ENCODE measurements around the gene SCG2.

Gene SCG2

GRCh38 chr2:223576873-223577272, 25.3 kb downstream of the SCG2 start:
- DNase-seq (ENCODE audit: low spot score), result peak; percentile 76

GRCh38 chr2:223570784-223571183, 31.4 kb downstream of the SCG2 start:
- no peak for DNase-seq (ENCODE audit: low spot score)

GRCh38 chr2:223566396-223566795, 35.8 kb downstream of the SCG2 start:
- DNase-seq (ENCODE audit: low spot score), result no peak

GRCh38 chr2:223563462-223563861, 38.7 kb downstream of the SCG2 start:
- DNase-seq (ENCODE audit: low spot score), result peak; percentile 75

DNA sequence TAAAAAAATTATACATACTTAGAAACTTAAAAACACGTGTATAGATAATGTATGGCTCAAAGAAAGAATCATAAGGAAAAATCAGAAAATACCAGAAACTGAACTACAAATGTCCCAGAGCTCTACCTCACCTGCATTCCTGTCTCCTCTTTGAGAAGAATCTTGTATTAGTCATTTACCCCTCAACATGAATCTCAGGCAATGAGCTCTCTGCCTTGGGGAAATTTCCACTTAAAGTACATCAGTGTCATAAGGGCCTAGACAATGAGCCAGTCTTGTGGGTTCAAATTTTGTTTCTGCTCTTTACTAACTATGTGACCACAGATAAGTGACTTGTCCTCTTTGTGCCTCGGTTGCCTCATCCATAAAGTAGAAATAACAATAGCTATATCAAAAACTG, 40.1 kb downstream of the SCG2 start:
- no peak for DNase-seq (ENCODE audit: low spot score)

DNA sequence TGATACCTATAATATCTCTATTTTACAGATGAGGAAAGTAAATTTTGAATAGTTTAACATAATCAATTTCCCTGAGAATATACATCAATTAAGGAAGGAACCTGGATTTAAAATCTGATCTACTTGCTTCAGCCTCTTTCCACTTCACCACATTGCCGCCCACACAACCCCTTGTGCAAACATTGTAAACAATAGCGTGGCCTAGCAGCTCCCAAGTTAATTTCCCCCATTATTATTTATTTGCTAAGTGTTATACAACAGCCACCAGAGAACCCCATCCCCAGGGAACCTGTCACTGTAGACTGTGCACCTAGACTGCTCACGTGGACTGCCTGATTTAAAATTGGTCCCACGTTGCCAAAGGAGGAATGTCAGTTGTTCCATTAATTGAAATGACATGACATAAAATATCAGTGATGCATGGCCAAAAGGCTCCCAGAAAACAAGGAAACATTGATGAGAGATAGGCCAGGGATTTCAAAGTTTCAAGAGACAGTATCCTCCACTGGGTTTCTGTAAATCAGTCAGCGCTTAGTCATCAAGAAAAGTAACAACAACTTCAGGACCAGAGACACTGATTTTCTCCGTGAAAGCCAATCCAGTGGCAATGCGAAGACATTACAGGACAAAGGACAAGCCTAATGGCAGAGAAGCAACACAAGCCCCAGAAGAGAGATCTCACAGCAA, 41.3 kb downstream of the SCG2 start:
- no peak for DNase-seq (ENCODE audit: low spot score)

GRCh38 chr2:223558970-223559369, 43.2 kb downstream of the SCG2 start:
- DNase-seq (ENCODE audit: low spot score), result no peak

DNA sequence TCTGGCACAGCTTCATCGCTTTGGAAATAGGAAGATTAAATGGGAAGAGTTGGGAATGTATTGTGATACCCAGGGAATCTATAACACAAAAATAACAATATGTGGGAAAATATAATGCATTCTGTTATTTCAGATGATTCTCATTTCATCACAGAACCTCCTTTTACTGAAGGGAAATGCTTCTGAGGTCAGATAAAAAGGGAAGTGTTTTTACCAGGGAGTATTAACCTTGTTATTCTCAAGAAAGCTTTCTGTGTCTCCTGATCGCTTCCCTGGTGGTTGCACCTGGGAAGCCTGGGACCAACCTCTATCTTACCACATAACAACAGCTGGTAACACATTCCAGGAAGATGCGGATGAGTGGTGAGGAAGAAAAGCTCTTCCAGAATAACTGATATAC, 47.2 kb downstream of the SCG2 start:
- DNase-seq (ENCODE audit: low spot score), result no peak

- peak; percentile 93 for DNase-seq (ENCODE audit: low spot score)
These were observed 52.9 kb downstream of the SCG2 start for GRCh38 chr2:223549215-223549614.

DNA sequence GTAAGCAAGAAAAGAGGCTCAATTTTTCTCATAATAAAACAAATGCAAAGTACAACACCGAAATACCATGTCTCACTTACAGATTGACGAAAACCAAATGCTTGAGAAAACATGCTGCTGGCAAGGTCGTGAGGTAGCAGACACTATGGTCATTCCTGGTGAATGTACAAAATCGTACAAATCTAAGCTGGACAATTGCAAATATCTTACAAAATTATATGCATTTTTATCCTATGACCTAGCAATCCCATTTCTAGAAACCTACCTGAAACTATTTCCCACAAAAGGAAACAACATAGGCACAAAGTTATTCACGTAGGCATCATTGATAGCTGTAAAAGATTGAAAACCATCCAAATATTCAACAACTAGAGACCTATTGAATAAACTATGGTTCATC, 54.0 kb downstream of the SCG2 start:
- DNase-seq (ENCODE audit: low spot score), result no peak

All from AG08395 (cell line).